GM12891 (cell line): ENCODE results near the gene SBF1.

ENCODE experiments used
- DNase-seq: peaks from one replicate; pipeline ENCODE4 v3.0.0; 2011; ENCODE audit warnings: low spot score; ENCODE audit not compliant: insufficient read length
- FAIRE-seq: peaks from 2 replicates; lab custom pipeline; 2011; peaks lifted over from hg19 to GRCh38; lab: Jason Lieb, UNC
- PAX5 ChIP-seq: IDR thresholded peaks from 2 replicates; pipeline ENCODE4 v1.6.1; 2011; ENCODE audit warnings: low read length, moderate library complexity, mild to moderate bottlenecking; ENCODE audit not compliant: insufficient read depth, severe bottlenecking
- POLR2A ChIP-seq: IDR thresholded peaks from 2 replicates; pipeline ENCODE4 v1.6.1; 2011; ENCODE audit warnings: low read depth, low read length, control low read depth
- POLR2AphosphoS5 ChIP-seq: IDR thresholded peaks from 2 replicates; pipeline ENCODE4 v1.6.1; 2011; ENCODE audit warnings: low read depth, low read length, control low read depth
- POU2F2 ChIP-seq: IDR thresholded peaks from 2 replicates; pipeline ENCODE4 v1.6.1; 2011; ENCODE audit warnings: low read depth, mild to moderate bottlenecking, control low read depth, low read length, moderate library complexity
- SPI1 ChIP-seq: IDR thresholded peaks from 2 replicates; pipeline ENCODE4 v1.6.1; 2011; ENCODE audit warnings: low read depth, low read length, control low read depth
- TAF1 ChIP-seq: IDR thresholded peaks from 2 replicates; pipeline ENCODE4 v1.6.1; 2011; ENCODE audit warnings: low read depth, low read length, control low read depth

Gene SBF1

DNA sequence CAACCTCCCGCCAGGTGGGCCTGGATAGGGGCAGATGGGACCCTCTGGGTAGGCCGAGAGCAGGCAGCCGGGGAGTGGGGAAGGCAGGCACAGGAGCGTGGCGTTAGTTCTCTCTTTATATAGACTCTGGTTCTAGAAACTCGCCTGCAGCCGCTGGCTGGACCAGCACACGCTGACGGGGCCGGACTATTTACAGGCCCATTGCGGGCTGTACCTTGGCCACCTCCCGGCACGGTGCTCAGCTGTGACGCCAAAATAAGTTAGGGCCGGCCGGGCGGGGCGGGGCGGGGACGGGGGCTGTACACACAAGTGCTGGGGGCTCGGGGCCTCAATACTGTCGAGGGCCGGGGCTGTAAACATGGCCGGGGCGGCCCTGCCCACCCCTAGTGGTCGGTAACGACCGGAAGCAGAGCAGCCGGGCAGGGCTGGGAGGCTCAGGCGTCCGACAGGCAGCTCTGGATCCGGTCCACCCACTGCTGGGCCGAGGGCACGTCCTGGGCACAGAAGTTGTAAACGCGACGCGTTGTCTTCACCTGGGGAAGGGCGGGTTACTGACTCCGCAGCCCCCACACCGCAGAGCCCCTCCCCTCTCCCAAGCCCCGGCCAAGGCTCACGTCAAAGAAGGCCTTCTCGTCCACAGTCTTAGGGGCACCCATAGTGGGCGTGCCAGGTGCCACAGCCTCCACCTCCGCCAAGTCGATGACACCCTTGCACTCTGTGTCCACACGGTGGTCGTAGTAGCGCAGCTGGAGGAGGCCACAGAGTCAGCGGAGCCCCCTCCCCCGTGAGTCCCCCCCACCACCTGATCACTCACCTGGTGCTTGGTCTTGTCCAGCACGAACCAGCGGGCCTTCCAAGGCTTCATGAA lies 27.9 kb downstream of the SBF1 start:
- TF ChIP-seq TAF1 (no peak), SPI1 (no peak), PAX5 (no peak)
- DNase-seq = no peak
- FAIRE-seq = no peak

DNA sequence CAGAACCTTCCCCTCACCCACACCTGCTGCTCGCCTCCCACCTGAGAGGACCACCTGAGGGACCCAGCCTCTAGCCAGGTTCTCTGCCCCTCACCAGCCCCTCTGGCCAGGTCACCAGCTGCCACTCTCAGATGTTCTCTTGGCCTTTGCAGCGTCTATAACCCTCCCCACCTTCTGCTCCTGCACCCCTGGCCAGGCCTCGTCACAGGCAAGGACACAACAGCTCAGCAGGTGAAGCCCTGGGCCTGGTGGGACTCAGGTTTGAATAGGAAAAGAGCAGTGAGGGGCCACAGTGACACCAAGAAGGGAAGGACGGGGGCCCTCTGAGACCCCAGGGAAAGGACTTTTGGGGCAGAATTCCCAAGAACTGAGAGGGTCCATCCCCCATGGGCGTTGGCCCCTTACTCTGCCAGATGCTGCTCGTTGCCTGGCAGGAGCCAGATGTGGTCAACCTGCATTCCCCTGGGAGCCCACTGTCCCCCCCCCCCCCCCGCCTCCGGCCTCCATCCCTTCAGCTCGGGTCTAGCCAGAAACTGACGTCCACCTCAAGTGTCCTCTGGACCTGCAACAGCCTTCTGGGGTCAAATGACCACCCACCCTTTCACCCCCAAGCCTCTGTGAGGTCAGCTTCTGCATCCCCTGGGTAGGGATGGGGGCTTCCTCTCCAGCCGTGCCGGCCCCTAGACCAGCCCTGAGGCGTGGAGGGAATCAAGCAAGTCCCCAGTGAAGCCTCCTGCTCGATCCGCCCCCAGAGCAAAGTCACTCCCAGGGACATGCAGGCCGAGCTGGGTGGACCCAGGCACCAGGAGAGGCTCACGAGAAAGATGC lies 28.7 kb downstream of the SBF1 start:
- no peak for DNase-seq
- TF ChIP-seq PAX5 = no peak
- no peak for TF ChIP-seq TAF1
- no peak; the same call in 1 of the 2 replicates for TF ChIP-seq POLR2AphosphoS5
- TF ChIP-seq POU2F2 = no peak
- no peak for TF ChIP-seq SPI1
- no peak for TF ChIP-seq POLR2A
- no peak for FAIRE-seq

DNA sequence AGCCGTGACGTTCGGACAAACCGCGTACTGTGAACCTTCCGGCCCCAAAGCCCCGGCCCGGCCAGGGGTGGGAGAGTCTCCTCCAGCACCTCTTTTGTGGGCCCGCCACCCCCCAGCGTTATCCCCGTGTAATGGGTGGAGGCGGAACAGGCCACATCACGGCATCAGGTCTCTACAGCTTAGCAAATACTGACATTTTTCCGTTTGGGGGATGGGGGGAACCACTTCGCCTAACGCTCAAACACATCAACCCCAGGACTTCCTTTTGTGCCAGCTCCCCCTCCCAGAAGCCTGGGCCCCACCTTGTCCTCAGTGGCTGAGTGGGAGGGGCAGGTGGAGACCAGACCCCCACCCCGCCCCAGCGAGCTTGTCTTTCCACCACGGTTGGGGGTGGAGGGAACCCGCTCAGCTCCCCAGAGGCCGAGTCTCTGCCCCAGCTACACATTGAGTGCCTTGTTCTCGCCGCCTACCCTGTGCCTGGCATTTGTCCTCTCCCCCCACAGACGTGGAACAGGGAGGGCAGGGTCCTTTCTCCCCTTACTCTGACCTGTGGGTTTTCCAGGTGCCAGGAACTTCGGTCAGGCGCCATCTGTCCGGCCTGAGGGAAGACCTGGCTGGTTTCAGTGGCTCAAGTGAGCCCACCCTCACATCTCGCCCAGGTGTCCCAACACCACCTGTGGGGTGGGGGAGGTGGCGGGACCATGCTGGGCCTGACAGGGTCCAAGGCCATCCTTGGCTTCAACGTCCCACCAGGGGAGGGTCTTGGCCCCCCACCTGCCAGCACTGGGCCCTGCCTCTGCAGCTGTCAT lies 29.6 kb downstream of the SBF1 start:
- TF ChIP-seq TAF1 (no peak), POU2F2 (0 out of 2 replicates have a peak, but pooled peaks have one; percentile 13), POLR2A (no peak), SPI1 (no peak), PAX5 (no peak), POLR2AphosphoS5 (no peak)
- no peak for FAIRE-seq

DNA sequence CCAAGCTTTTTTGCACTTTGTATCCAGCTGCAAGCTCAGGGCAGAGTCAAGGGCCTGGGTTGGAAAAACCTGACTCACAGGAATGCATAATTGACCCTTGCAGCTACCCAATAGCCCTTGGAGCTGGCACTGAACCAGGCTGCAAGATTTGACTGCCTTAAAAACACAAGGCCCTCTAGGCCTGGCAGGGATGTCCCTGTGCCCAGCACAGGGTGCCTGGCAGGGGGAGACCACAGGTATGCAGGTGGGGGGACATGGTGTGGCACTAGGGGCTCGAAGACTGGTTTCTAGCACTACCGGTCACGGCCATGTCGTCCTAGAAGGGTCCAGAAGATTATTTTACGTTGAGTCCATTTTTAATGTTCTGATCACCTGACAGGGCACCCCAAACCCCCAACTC lies 30.2 kb downstream of the SBF1 start:
- FAIRE-seq = no peak
- DNase-seq = no peak
- no peak for TF ChIP-seq POLR2A
- no peak for TF ChIP-seq SPI1
- TF ChIP-seq TAF1 = no peak
- TF ChIP-seq POLR2AphosphoS5 = no peak
- TF ChIP-seq PAX5 = no peak
- no peak for TF ChIP-seq POU2F2

More for the DNA sequence above, 29.6 kb downstream of the SBF1 start:
- no peak for DNase-seq

DNA sequence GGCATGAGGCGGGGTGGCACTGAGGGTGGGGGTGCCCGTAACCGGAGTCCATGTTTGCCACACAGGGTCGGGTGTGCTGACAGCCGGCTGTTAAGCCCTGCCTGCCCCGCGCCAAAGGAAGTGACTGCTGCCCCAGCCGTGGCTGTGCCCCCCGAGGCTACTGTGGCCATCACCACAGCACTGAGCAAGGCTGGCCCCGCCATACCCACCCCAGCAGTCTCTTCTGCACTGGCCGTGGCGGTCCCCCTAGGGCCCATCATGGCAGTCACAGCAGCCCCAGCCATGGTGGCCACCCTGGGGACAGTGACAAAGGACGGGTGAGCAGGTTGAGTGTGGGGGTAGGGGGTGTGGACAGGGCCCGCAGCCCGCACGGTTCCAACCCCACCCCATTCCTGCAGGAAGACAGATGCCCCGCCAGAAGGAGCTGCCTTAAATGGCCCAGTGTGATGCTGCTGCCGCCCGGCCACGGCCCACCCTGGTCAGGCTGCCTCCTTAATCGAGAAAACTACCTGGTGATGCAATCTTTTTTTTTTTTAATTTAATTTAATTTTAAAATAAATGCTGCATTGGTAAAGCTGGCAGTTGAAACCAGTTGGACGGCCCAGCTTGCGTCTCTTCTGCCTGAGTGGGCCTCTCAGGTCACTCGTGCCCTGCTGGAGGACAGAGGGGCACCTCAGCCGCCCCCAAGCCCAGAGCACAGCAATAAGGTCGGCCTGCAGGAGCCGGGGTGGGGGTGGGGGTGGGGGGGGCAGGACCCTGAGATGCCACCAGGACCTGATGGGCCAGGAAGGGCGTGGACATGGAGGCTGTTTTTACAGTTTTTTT lies 30.8 kb downstream of the SBF1 start:
- DNase-seq (no peak), FAIRE-seq (no peak)
- no peak for TF ChIP-seq POU2F2
- TF ChIP-seq PAX5 = no peak
- TF ChIP-seq POLR2A = no peak
- TF ChIP-seq POLR2AphosphoS5 = no peak
- no peak for TF ChIP-seq TAF1
- no peak for TF ChIP-seq SPI1

DNA sequence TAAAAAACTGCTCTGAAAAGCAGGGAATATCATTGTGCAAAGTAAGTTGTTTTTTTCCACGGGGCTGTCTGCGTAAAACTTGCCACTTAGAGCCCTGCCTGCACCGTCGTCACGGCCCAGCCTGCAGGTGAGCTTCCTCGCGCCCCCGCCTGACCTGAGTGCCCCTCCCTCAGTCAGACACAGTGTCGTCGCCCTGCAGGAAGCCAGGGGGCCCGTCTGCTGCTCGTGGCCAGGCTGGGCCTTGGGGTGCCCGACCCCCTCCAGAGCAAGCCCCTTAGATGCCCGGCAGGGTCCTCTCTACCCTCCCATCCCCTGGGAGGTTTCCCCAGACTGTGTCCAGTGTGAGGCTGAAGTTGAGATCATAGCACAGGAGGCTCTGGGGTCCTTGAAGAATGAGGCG lies 31.6 kb downstream of the SBF1 start:
- FAIRE-seq (no peak), DNase-seq (no peak)
- TF ChIP-seq TAF1 = no peak
- TF ChIP-seq PAX5 = no peak
- TF ChIP-seq POU2F2 = no peak
- no peak for TF ChIP-seq POLR2A
- TF ChIP-seq POLR2AphosphoS5 = no peak
- TF ChIP-seq SPI1 = no peak

DNA sequence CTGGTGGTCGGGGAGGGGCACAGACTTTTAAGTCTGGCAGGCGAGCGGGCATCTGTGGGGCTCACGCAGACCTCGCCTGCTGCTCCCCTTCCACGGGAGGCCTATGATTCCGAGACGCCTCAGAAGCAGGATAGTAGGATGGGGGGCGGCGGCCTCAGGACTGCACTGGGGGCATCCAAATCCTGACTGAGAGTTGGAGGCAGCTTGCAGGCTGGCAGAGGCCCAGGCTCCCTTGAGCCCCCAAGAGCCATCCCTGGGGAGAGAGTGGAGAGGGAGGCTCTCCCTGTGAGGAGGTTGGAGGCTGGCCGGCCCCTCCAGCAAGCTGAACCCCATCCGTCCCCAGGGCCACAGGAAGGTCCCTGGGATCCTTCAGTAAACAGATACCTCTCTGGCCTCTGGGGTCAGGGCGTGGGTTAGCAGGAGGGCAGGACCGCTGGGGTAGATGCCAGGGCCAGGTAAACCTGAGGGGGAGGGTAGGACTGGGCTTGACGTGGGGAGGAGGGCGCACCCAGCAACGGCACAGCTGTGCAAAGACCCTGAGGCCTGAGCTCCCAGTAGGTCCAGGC lies 33.3 kb downstream of the SBF1 start:
- no peak for DNase-seq
- no peak for FAIRE-seq
- TF ChIP-seq POLR2AphosphoS5 = no peak
- TF ChIP-seq TAF1 = no peak
- TF ChIP-seq POLR2A = no peak

DNA sequence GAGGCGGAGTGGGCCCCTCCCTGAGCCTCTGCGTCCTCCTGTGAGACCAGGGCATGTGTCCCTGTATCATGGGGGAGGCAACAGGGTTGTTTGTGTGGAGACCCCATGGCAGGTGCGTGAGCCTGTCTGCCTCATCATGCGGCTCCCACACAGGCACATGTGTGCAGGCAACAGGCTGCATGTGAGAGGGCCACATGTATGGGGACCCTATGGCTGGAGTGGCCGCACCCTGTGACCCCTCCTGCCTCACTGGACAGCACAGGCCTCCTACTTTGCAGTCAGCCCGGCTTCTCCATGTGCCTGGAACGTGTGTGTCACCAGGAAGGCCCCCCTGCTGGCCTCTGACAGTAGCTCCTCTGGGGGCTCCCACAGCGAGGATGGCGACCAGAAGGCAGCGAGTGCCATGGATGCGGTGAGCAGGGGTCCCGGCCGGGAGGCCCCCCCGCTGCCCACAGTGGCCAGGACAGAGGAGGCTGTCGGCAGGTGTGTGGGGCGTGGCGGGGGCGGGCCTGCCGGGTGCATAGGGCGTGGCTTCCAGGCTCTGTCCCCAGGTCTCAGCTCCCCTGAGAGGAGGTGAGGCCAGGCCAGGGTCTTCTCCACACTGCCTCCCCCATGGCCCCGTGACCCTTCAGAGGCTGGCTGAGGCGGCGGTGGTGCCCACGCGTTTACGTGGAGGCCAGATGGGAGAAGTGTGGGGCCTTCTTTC lies 34.1 kb downstream of the SBF1 start:
- DNase-seq (no peak), FAIRE-seq (no peak)
- TF ChIP-seq SPI1 (no peak), POLR2AphosphoS5 (no peak), POU2F2 (no peak), POLR2A (no peak), TAF1 (no peak), PAX5 (no peak)

DNA sequence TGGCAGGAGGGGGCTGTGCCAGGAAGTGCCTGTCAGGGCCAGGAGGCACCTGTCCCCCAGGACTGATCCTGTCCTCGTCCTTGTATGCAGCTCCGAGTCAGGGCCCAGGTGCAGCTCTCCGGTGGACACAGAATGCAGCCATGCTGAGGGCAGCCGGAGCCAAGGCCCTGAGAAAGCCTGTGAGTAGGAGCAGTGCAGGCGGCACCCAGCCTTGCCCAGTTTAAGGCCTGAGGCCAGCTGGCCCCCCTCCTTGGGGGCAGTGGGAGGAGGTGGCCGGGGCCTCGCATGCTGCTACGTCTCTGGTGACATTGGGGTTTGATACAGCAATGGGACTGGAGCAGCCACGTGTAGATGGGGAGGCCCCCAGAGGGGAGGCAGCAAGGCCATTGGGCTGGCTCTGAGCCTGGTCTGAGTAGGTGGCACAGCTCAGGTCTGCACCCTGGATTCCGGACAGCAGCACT lies 34.9 kb downstream of the SBF1 start:
- TF ChIP-seq POU2F2 (no peak), POLR2AphosphoS5 (no peak), SPI1 (no peak), POLR2A (no peak), PAX5 (no peak), TAF1 (no peak)
- FAIRE-seq (no peak), DNase-seq (no peak)
